Calu3 (cell line): ENCODE measurements around the gene SLC2A8. TPM values are rescaled to one million over a fixed set of nuclear protein-coding genes. Genes with fewer than 3 reads are reported as not detected.

Experiments
- BruUV-seq: library from RNA; stranded (reverse); fragments of 400-500 nt; replicated peaks from 2 replicates; lab custom pipeline; 2021; lab: Mats Ljungman, UMichigan
- CTCF ChIA-PET: fragments of 300-600 bp; sonication (Branson Sonifier 250); formaldehyde crosslinking; loops from one replicate; lab custom pipeline; 2022; ENCODE audit warnings: antibody characterized with exemption; lab: Charles Lee
- DNase-seq: peaks from one replicate; pipeline ENCODE4 v3.0.0; 2022
- H3K27ac Mint-ChIP-seq: one replicate; pipeline ENCODE4 v1.8.0; 2022; ENCODE audit warnings: mixed read lengths; ENCODE audit not compliant: unreplicated experiment
- H3K27me3 Mint-ChIP-seq: one replicate; pipeline ENCODE4 v1.8.0; 2022; ENCODE audit warnings: mixed read lengths; ENCODE audit not compliant: unreplicated experiment
- H3K36me3 Mint-ChIP-seq: one replicate; pipeline ENCODE4 v1.8.0; 2022; ENCODE audit warnings: mild to moderate bottlenecking, moderate library complexity, mixed read lengths; ENCODE audit not compliant: insufficient read depth, unreplicated experiment
- H3K4me1 Mint-ChIP-seq: one replicate; pipeline ENCODE4 v1.8.0; 2022; ENCODE audit warnings: mild to moderate bottlenecking, low read depth, mixed read lengths; ENCODE audit not compliant: unreplicated experiment
- H3K4me3 Mint-ChIP-seq: one replicate; pipeline ENCODE4 v1.8.0; 2022; ENCODE audit warnings: mild to moderate bottlenecking, low read depth, moderate library complexity, mixed read lengths; ENCODE audit not compliant: unreplicated experiment
- H3K9me3 Mint-ChIP-seq: one replicate; pipeline ENCODE4 v1.8.0; 2022; ENCODE audit warnings: low read depth, mixed read lengths; ENCODE audit not compliant: unreplicated experiment
- intact Hi-C: fragments of 100-400 bp; cut with micrococcal nuclease; formaldehyde crosslinking; loops from one replicate; pipeline ENCODE4 v1.10.0; 2022; ENCODE audit not compliant: unreplicated experiment
- total RNA-seq: library from RNA; stranded (reverse); gene quantifications from 2 replicates; pipeline ENCODE4 v1.2.3, GENCODE V29; 2022
- TF ChIP-seq, protein P1 (sequence below): fragments of 200-600 bp; IDR thresholded peaks from one replicate; pipeline ENCODE4 v1.8.0; 2022; ENCODE audit warnings: antibody characterized with exemption; ENCODE audit not compliant: unreplicated experiment

The SLC2A8 gene
- total RNA-seq, 1 experiment from 2014 or later: 10.8 TPM

DNA sequence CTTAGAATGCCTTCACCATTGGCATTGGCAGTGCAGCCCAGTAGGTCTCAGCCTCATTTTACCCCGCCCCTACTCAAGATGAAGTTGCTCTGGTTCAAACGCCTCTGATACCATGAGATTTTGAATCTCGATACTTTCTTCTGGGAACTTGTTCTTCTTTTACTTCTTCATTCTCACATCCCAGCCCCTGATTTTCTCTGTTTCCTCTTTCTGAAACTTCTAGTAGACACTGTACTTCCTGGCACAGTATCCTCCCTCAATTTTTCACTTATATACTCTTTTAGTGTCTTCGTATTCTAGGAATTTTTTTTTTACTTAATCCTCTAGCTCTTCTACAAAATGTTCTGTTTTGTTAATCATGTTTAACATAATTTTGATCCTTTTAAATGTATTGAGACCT lies 14.2 kb downstream of the SLC2A8 start:
- Mint-ChIP-seq H3K27ac (no peak overlapping the region), H3K4me1 (no peaks in the 10 kb centered on the region), H3K4me3 (no peak overlapping the region), H3K27me3 (no peaks in the 10 kb centered on the region), H3K36me3 (peaks cover 5% of the 10 kb centered on the region), H3K9me3 (no peaks in the 10 kb centered on the region)
- intact Hi-C loops: no loop called here
- DNase-seq: no peak
- no TSS peak for BruUV-seq
- TF ChIP-seq, protein P1, sequence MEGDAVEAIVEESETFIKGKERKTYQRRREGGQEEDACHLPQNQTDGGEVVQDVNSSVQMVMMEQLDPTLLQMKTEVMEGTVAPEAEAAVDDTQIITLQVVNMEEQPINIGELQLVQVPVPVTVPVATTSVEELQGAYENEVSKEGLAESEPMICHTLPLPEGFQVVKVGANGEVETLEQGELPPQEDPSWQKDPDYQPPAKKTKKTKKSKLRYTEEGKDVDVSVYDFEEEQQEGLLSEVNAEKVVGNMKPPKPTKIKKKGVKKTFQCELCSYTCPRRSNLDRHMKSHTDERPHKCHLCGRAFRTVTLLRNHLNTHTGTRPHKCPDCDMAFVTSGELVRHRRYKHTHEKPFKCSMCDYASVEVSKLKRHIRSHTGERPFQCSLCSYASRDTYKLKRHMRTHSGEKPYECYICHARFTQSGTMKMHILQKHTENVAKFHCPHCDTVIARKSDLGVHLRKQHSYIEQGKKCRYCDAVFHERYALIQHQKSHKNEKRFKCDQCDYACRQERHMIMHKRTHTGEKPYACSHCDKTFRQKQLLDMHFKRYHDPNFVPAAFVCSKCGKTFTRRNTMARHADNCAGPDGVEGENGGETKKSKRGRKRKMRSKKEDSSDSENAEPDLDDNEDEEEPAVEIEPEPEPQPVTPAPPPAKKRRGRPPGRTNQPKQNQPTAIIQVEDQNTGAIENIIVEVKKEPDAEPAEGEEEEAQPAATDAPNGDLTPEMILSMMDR: no peak
- CTCF ChIA-PET: no interaction called here

DNA sequence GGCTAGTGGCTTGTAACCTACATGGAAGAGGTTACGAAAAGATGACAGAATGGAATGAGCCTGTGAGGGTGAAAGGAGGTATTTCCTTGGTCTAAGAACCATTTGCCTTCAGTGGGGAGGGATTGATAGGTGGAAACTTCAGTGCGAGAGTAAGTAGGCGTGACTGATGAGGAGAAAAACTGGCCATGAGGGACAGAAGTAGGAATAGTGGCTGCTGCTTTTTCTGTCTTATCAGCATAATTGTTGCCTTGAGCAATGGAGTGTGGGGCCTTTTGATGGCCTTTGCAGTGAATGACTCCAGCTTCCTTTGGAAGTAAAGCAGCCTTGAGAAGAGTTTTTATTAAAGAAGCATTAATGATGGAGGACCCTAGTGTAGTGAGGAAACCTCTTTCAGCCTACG lies 18.2 kb downstream of the SLC2A8 start:
- Mint-ChIP-seq H3K4me1 (no peaks in the 10 kb centered on the region), H3K27me3 (no peaks in the 10 kb centered on the region), H3K9me3 (no peaks in the 10 kb centered on the region), H3K27ac (peak overlapping the region; percentile 19), H3K36me3 (peaks cover 5% of the 10 kb centered on the region), H3K4me3 (no peak overlapping the region)
- TF ChIP-seq, protein P1: no peak
- DNase-seq: no peak
- CTCF ChIA-PET: no interaction called here
- BruUV-seq: no TSS peak
- intact Hi-C loops: no loop called here

DNA sequence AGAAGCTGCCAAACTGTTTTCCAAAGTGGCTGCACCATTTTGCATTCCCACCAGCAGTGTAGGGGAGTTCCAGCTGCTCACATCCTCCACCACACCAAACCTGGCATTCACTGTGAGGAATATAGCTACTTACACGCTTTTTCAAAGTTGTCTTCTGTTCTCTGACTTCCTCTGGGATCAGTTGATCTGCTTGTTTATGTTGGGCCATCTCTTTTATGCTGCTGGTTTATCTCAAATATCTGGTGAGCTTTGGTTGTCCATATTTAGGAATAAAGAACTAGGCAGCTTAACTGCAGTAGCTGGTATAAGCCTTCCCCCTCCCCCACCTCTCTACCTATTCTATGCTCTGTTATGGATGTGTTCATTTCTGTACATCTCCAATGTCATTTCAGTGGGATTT lies 18.7 kb downstream of the SLC2A8 start:
- TF ChIP-seq, protein P1: no peak
- H3K27me3 Mint-ChIP-seq: no peaks in the 10 kb centered on the region
- DNase-seq: no peak
- CTCF ChIA-PET: no interaction called here
- H3K36me3 Mint-ChIP-seq: peaks cover 5% of the 10 kb centered on the region
- no peak overlapping the region for H3K27ac Mint-ChIP-seq
- H3K4me3 Mint-ChIP-seq: no peak overlapping the region
- H3K9me3 Mint-ChIP-seq: no peaks in the 10 kb centered on the region
- no TSS peak for BruUV-seq
- intact Hi-C loops: no loop called here
- no peaks in the 10 kb centered on the region for H3K4me1 Mint-ChIP-seq

DNA sequence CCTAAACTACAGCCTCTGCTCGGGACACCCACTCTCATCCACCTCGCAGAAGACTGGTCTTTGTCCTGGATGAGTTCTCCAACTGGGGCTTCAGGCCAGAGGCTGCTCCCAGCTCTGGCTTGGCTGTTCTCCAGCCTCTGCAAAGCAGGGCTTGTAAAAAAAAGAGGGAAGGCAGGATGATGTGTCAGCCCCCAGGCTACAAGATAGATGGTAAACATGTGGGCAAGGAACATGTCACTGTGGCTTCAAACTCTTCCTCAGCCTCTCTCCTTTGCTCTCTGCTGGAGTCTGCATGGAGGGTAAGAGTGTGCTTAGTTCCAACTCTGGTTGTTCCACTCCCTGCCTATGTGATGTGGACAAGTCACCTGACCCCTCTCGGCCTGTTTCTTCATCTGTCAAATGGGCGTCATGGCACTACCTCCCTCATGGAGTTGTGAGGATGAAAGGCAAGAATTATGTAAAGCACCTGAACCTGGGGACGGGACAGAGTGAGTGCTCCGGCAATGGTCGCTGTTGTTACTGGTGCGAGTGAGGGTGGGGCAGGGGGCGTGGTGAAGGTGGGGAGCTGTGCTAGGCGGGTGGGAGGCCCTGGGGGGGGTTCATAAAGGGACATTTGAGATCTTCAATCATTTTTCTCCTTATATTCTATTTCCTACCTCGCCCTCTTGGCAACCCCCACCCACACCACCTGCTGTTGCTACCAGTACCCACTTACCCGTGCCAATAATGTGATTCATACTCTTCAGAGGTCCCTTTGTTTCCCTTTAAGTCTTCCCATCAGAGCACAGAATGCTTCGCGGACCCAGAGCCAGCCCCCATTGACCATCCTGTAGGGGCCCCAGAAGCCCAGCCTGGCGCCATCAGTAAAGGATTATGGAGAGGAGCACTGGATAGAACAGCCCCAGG lies 20.4 kb downstream of the SLC2A8 start:
- no TSS peak for BruUV-seq
- Mint-ChIP-seq H3K9me3 (no peaks in the 10 kb centered on the region), H3K27me3 (no peaks in the 10 kb centered on the region), H3K36me3 (peaks cover under 1% of the 10 kb centered on the region), H3K4me1 (no peaks in the 10 kb centered on the region), H3K4me3 (no peak overlapping the region), H3K27ac (no peak overlapping the region)
- TF ChIP-seq, protein P1: no peak
- no peak for DNase-seq
- intact Hi-C loops: no loop called here
- CTCF ChIA-PET: no interaction called here
